ENCODE data around the gene GFRA1. TPM values are rescaled to one million over a fixed set of nuclear protein-coding genes. Genes with fewer than 3 reads are reported as not detected.

GFRA1 gene
- total and polyA plus RNA-seq, 2 of the 8 experiments (the other 6 are each of a cell fraction or from before 2014, with no cell fraction given) = 1.1 to 2.0 TPM

GRCh38 chr10:116026315-116026714, 246.7 kb downstream of the GFRA1 start:
- no peak overlapping the region for H2BK15ac ChIP-seq (ENCODE audit: low read length)
- no peaks in the 10 kb centered on the region for H3K27me3 ChIP-seq (replicated peaks in 1 of 4; ENCODE audit: control insufficient read depth in 3 of 4, extremely low read depth in 1 of 4, insufficient read depth in 3 of 4, low read length in 3 of 4)
- no peaks in the 10 kb centered on the region for H3K79me1 ChIP-seq (ENCODE audit: low read depth, low read length)
- no peaks in the 10 kb centered on the region for H3K79me2 ChIP-seq (ENCODE audit: control insufficient read depth in 1 of 2, insufficient read depth in 2 of 2, low read length in 2 of 2)
- no peak overlapping the region for H3K56ac ChIP-seq (replicated peaks; ENCODE audit: insufficient read length, low read depth, low read length)
- no peak overlapping the region for H2BK12ac ChIP-seq (ENCODE audit: low read depth, low read length)
- no peak overlapping the region for H2AFZ ChIP-seq (ENCODE audit: low read length)
- H2AK5ac ChIP-seq (ENCODE audit: low read depth, low read length) = no peak overlapping the region
- H3K4ac ChIP-seq (replicated peaks; ENCODE audit: insufficient read length, low read depth, low read length) = no peak overlapping the region
- H3K36me3 ChIP-seq (ENCODE audit: control insufficient read depth in 2 of 4, insufficient read depth in 4 of 4, low read length in 3 of 4) = no peaks in the 10 kb centered on the region
- H3K18ac ChIP-seq (ENCODE audit: extremely low read depth, low read length) = no peak overlapping the region
- H3K9me3 ChIP-seq (ENCODE audit: insufficient read depth in 2 of 2, low read depth in 1 of 2, low read length in 1 of 2) = no peaks in the 10 kb centered on the region; a peak in 1 of 4 replicates
- H4K20me1 ChIP-seq (replicated peaks in 1 of 2; ENCODE audit: control insufficient read depth in 1 of 2, insufficient read depth in 2 of 2, low read length in 2 of 2) = no peaks in the 10 kb centered on the region
- no peak overlapping the region for H2BK120ac ChIP-seq (replicated peaks; ENCODE audit: low read depth, low read length)
- no peak overlapping the region for H4K8ac ChIP-seq (ENCODE audit: extremely low read depth, insufficient read depth, low read length)
- FAIRE-seq (no peak), DNase-seq (ENCODE audit: low read depth in 1 of 2, low spot score in 2 of 2) (no peak)
- no peak overlapping the region for H3K4me3 ChIP-seq (ENCODE audit: extremely low read depth in 1 of 4, insufficient read depth in 2 of 4, low read depth in 3 of 4, low read length in 4 of 4)
- no peak overlapping the region for H3K14ac ChIP-seq (ENCODE audit: insufficient read length)
- no peaks in the 10 kb centered on the region for H3K23me2 ChIP-seq (ENCODE audit: low read depth, low read length)
- no peaks in the 10 kb centered on the region for H3K4me1 ChIP-seq (replicated peaks in 1 of 4; ENCODE audit: control insufficient read depth in 3 of 4, insufficient read depth in 4 of 4, low read length in 3 of 4)
- ChIA-PET POLR2A (ENCODE audit: partially characterized antibody) (no interaction called here), CTCF (ENCODE audit: partially characterized antibody) (interaction anchor here (0.7 to 1.7 kb wide), 13 partner anchors 11 to 98 kb away, joined by 3 to 5 read pairs (median 4); no protein-coding TSS in a partner anchor)
- WGBS, 2 experiments (ENCODE audit: extremely low coverage in 1 of 2, insufficient coverage in 1 of 2, insufficient read length in 1 of 2, insufficient replicate concordance in 2 of 2, low coverage in 1 of 2, low lambda C conversion rate in 2 of 2, missing lambda C conversion rate in 1 of 2) = 64% methylated on average over 1 of the region's 1 CpG; no CpG with 5 or more reads in 1 of the 2 experiments
- peak; percentile 62 to 79 (median 74) for TF ChIP-seq CTCF (IDR thresholded peaks at IDR 0.05; ENCODE audit: control extremely low read depth in 1 of 3, insufficient read depth in 1 of 3, low read depth in 1 of 3, low read length in 3 of 3)
- no peak for TF ChIP-seq SP1 (IDR thresholded peaks at IDR 0.05; ENCODE audit: low read depth, low read length)
- peak; percentile 40 to 58; a peak in 3 of 4 replicates for TF ChIP-seq RAD21 (IDR thresholded peaks at IDR 0.05 in 1 of 2, conservative IDR thresholded peaks at IDR 0.05 in 1 of 2; ENCODE audit: low read depth in 2 of 2, low read length in 2 of 2)
- TF ChIP-seq TEAD4 (IDR thresholded peaks at IDR 0.05; ENCODE audit: low read depth, low read length) = peak; percentile 30; the same call in 1 of the 2 replicates
- H3K23ac ChIP-seq (ENCODE audit: insufficient read length) = no peak overlapping the region
- no peak overlapping the region for H3K27ac ChIP-seq (ENCODE audit: low read depth, low read length)
- no peak overlapping the region for H2BK20ac ChIP-seq (ENCODE audit: low read length)
- no peak overlapping the region for H4K91ac ChIP-seq (replicated peaks; ENCODE audit: insufficient read length, low read length)
- H2BK5ac ChIP-seq (ENCODE audit: low read depth, low read length) = 0 out of 2 replicates have a peak overlapping the region, but pooled peaks have one; percentile 12
- H4K5ac ChIP-seq (ENCODE audit: insufficient read length, low read depth, low read length) = no peak overlapping the region
- H3K4me2 ChIP-seq (ENCODE audit: insufficient read depth in 1 of 2, low read depth in 2 of 2, low read length in 2 of 2) = no peak overlapping the region
- H3K9ac ChIP-seq (replicated peaks in 1 of 4; ENCODE audit: extremely low read depth in 1 of 4, low read depth in 3 of 4, low read length in 3 of 4) = no peak overlapping the region
